HEK293 (cell line): Measurements from ENCODE around the gene NFKB1.
A peak's percentile ranks its signal among the peaks of the same experiment; 100 is the strongest.

Experiments
- CTCF ChIA-PET: fragments of 350-600 bp; formaldehyde crosslinking; extraction: SDS; loops from one replicate; lab custom pipeline; 2021; ENCODE audit warnings: antibody characterized with exemption; lab: Yijun Ruan, JAX
- POLR2A ChIA-PET: fragments of 300-600 bp; formaldehyde crosslinking; extraction: SDS; loops from one replicate; lab custom pipeline; 2020; ENCODE audit warnings: antibody characterized with exemption, inconsistent platforms; lab: Yijun Ruan, JAX
- H3K27ac ChIP-seq: fragments of 200-500 bp; sonication (Bioruptor generic); 2 replicates; pipeline ENCODE4 v1.5.1; 2014; ENCODE audit warnings: low read depth, low read length, control low read depth, inconsistent platforms; ENCODE audit errors: extremely low read depth
- H3K36me3 ChIP-seq, 2 experiments: fragments of 200-500 bp in 1 of 2; sonication (Bioruptor generic) in 1 of 2; 1 replicate in 1 of 2; 2 replicates in 1 of 2; pipeline ENCODE4 v1.5.1; 2014 to 2017; ENCODE audit warnings: inconsistent platforms in 2 of 2, low read length in 2 of 2; ENCODE audit not compliant: control insufficient read depth in 2 of 2, insufficient read depth in 1 of 2
- H3K4me1 ChIP-seq: fragments of 200-500 bp; sonication (Bioruptor generic); 2 replicates; pipeline ENCODE4 v1.5.1; 2014; ENCODE audit warnings: mild to moderate bottlenecking, low read length, inconsistent platforms; ENCODE audit not compliant: control insufficient read depth, insufficient read depth
- H3K4me3 ChIP-seq: 2 replicates; pipeline ENCODE4 v1.5.1; 2011; ENCODE audit warnings: low read depth, mild to moderate bottlenecking, control low read depth, low read length, moderate library complexity
- H3K9me3 ChIP-seq: fragments of 200-500 bp; sonication (Bioruptor generic); 2 replicates; pipeline ENCODE4 v1.5.1; 2014; ENCODE audit warnings: low read depth, low read length, inconsistent platforms; ENCODE audit not compliant: control insufficient read depth, insufficient read depth
- KLF10 ChIP-seq: fragments of 450-650 bp; IDR thresholded peaks from 2 replicates; pipeline ENCODE4 v1.5.1; 2018; ENCODE audit warnings: missing biosample characterization, mild to moderate bottlenecking, missing genetic modification characterization
- MZF1 ChIP-seq: fragments of 450-650 bp; formaldehyde crosslinking; IDR thresholded peaks from 2 replicates; pipeline ENCODE4 v1.5.1; 2017; ENCODE audit warnings: missing biosample characterization, missing genetic modification characterization, borderline replicate concordance
- OSR2 ChIP-seq: fragments of 450-650 bp; formaldehyde crosslinking; IDR thresholded peaks from 2 replicates; pipeline ENCODE4 v1.5.1; 2016; ENCODE audit warnings: missing biosample characterization, missing genetic modification characterization
- PRDM10 ChIP-seq: fragments of 450-650 bp; formaldehyde crosslinking; IDR thresholded peaks from 2 replicates; pipeline ENCODE4 v1.5.1; 2016; ENCODE audit warnings: missing biosample characterization, missing genetic modification characterization
- SALL2 ChIP-seq: fragments of 450-650 bp; formaldehyde crosslinking; IDR thresholded peaks from 2 replicates; pipeline ENCODE4 v1.5.0; 2017; ENCODE audit warnings: missing biosample characterization, mild to moderate bottlenecking, missing genetic modification characterization, borderline replicate concordance
- YY1 ChIP-seq: fragments of 450-650 bp; formaldehyde crosslinking; IDR thresholded peaks from 2 replicates; pipeline ENCODE4 v1.5.1; 2018; ENCODE audit warnings: missing biosample characterization, missing genetic modification characterization
- ZBTB11 ChIP-seq: fragments of 450-650 bp; formaldehyde crosslinking; conservative IDR thresholded peaks from 2 replicates; pipeline ENCODE4 v1.5.1; 2016; ENCODE audit warnings: low read depth, missing biosample characterization, missing genetic modification characterization
- ZNF18 ChIP-seq: fragments of 450-650 bp; formaldehyde crosslinking; IDR thresholded peaks from 2 replicates; pipeline ENCODE4 v1.5.1; 2016; ENCODE audit warnings: missing biosample characterization, missing genetic modification characterization
- ZNF221 ChIP-seq: fragments of 450-650 bp; formaldehyde crosslinking; IDR thresholded peaks from 2 replicates; pipeline ENCODE4 v1.5.1; 2017; ENCODE audit warnings: missing biosample characterization, missing genetic modification characterization, borderline replicate concordance
- ZNF26 ChIP-seq: fragments of 450-650 bp; formaldehyde crosslinking; IDR thresholded peaks from 2 replicates; pipeline ENCODE4 v1.5.1; 2016; ENCODE audit warnings: missing biosample characterization, missing genetic modification characterization
- ZNF426 ChIP-seq: fragments of 450-650 bp; formaldehyde crosslinking; IDR thresholded peaks from 2 replicates; pipeline ENCODE4 v1.5.1; 2017; ENCODE audit warnings: missing biosample characterization, missing genetic modification characterization, mild to moderate bottlenecking, inconsistent platforms, moderate library complexity
- ZNF610 ChIP-seq: fragments of 450-650 bp; formaldehyde crosslinking; IDR thresholded peaks from 2 replicates; pipeline ENCODE4 v1.5.1; 2016; ENCODE audit warnings: missing biosample characterization, missing genetic modification characterization, borderline replicate concordance
- ZNF664 ChIP-seq: fragments of 450-650 bp; formaldehyde crosslinking; IDR thresholded peaks from 2 replicates; pipeline ENCODE4 v1.5.1; 2016; ENCODE audit warnings: missing biosample characterization, missing genetic modification characterization
- ZNF692 ChIP-seq: fragments of 450-650 bp; formaldehyde crosslinking; IDR thresholded peaks from 2 replicates; pipeline ENCODE4 v1.5.1; 2016; ENCODE audit warnings: missing biosample characterization, missing genetic modification characterization
- ZNF776 ChIP-seq: fragments of 450-650 bp; formaldehyde crosslinking; IDR thresholded peaks from 2 replicates; pipeline ENCODE4 v1.5.0; 2017; ENCODE audit warnings: missing biosample characterization, missing genetic modification characterization, borderline replicate concordance
- ZSCAN5A ChIP-seq: fragments of 450-650 bp; formaldehyde crosslinking; IDR thresholded peaks from 2 replicates; pipeline ENCODE4 v1.5.1; 2016; ENCODE audit warnings: missing biosample characterization, missing genetic modification characterization

The NFKB1 gene

GRCh38 chr4:102608190-102608589 lies 107.0 kb downstream of the NFKB1 start:
- no peak overlapping the region for H3K4me3 ChIP-seq

GRCh38 chr4:102610007-102610406 lies 108.8 kb downstream of the NFKB1 start:
- peak; percentile 77; the same call in 1 of the 2 replicates for TF ChIP-seq MZF1
- TF ChIP-seq ZNF221: no peak
- Histone ChIP-seq H3K4me3 (no peak overlapping the region), H3K27ac (no peak overlapping the region), H3K4me1 (no peaks in the 10 kb centered on the region), H3K9me3 (no peaks in the 10 kb centered on the region), H3K36me3 (peaks cover 9 to 72% of the 10 kb centered on the region in 2 experiments; a peak in 2 of 3 replicates)
- CTCF ChIA-PET: no interaction called here
- POLR2A ChIA-PET: no interaction called here

More at GRCh38 chr4:102608190-102608589, 107.0 kb downstream of the NFKB1 start:
- Histone ChIP-seq H3K4me1 (no peaks in the 10 kb centered on the region), H3K27ac (no peak overlapping the region), H3K36me3 (peaks cover 9 to 61% of the 10 kb centered on the region in 2 experiments; a peak in 2 of 3 replicates), H3K9me3 (no peaks in the 10 kb centered on the region)
- ChIA-PET POLR2A (no interaction called here), CTCF (interaction anchor here (1.4 kb wide), 1 partner anchor 178 kb away, joined by 3 read pairs; no protein-coding TSS in a partner anchor)
- TF ChIP-seq ZNF426 (tag by site-specific recombination): no peak
- no peak for TF ChIP-seq ZNF664
- no peak for TF ChIP-seq OSR2
- TF ChIP-seq SALL2 (tag by site-specific recombination): no peak
- TF ChIP-seq PRDM10 (tag by site-specific recombination): no peak
- no peak for TF ChIP-seq ZNF221
- TF ChIP-seq KLF10 (tag by site-specific recombination): no peak
- TF ChIP-seq ZNF692: no peak
- no peak for TF ChIP-seq ZNF610 (tag by site-specific recombination)
- TF ChIP-seq ZSCAN5A: no peak
- no peak for TF ChIP-seq ZNF26 (tag by site-specific recombination)

GRCh38 chr4:102610476-102610875 lies 109.3 kb downstream of the NFKB1 start:
- Histone ChIP-seq H3K27ac (no peak overlapping the region), H3K9me3 (no peaks in the 10 kb centered on the region), H3K4me3 (no peak overlapping the region), H3K36me3 (peaks cover 9 to 71% of the 10 kb centered on the region in 2 experiments; a peak in 2 of 3 replicates), H3K4me1 (no peaks in the 10 kb centered on the region)
- CTCF ChIA-PET: interaction anchor here (1.5 kb wide), 1 partner anchor 399 kb away, joined by 3 read pairs; no protein-coding TSS in a partner anchor
- TF ChIP-seq ZNF18 (tag by site-specific recombination): no peak
- no peak for TF ChIP-seq YY1 (tag by site-specific recombination)
- no peak for TF ChIP-seq ZNF776 (tag by site-specific recombination)
- TF ChIP-seq ZNF221: no peak
- no peak for TF ChIP-seq ZBTB11 (tag by site-specific recombination)
- POLR2A ChIA-PET: no interaction called here
